IPS-18c (cell line): ENCODE data around the gene WDR86.

Source experiments
- H3K4me3 ChIP-seq: 2 replicates; pipeline ENCODE4 v1.7.0; 2013; ENCODE audit warnings: low read depth, mild to moderate bottlenecking, low read length, moderate library complexity; ENCODE audit not compliant: insufficient read depth
- H3K9me3 ChIP-seq: one replicate; pipeline ENCODE4 v1.6.1; 2013; ENCODE audit warnings: mild to moderate bottlenecking, low read length, moderate library complexity; ENCODE audit not compliant: control insufficient read depth, insufficient read depth

The WDR86 gene

DNA sequence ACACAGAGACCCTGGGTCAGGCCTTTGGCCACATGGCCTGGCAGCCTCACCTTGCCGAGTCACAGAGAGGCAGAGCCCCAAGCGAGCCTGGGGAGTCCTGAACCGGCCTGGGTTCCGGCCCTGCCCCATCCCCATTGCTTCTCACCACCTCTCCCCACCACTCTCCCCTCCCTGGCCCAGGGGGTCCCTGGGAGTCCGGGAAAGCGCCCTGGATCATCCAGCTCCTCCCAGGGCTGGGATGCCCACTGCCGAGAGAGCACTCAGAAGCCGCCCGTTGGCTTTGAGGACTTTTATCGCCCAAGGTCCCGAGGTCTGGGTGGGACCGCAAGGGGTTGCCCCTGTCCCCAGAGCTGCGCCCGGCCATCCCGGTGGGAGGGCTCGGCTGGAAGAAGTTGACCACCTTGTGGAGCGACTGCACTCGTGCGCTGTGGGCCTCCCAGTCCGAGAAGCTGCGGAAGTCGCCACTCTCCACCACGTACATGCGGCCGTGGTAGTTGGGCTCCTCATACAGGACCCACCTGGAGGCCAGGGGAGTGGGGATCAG lies 22.0 kb upstream of the WDR86 start:
- H3K9me3 ChIP-seq, result no peaks in the 10 kb centered on the region
- no peak overlapping the region for H3K4me3 ChIP-seq

DNA sequence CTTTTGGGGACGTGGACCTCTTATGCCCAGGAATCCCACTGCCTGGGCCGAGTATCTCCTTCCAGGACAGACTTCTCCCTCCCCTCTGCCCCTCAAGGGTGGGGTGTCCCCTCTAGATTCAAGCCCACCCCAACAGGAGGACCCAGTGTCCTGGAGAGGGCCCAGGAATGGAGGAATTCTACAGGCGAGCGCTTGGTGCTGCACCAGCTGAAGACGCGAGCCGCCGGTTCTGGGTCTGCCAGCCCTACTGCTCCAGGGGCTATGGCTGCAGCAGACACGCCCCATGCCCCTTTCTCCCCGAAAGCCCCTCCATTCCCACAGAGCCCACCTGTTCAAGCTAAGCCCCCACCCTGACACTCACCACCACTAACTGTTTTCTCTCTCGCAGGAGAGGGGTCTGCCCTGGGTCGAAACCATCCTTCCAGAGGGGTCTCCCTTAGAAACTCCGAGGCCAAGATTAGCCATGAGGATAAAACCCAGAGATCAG lies 21.5 kb upstream of the WDR86 start:
- no peaks in the 10 kb centered on the region for H3K9me3 ChIP-seq
- H3K4me3 ChIP-seq, result no peak overlapping the region

DNA sequence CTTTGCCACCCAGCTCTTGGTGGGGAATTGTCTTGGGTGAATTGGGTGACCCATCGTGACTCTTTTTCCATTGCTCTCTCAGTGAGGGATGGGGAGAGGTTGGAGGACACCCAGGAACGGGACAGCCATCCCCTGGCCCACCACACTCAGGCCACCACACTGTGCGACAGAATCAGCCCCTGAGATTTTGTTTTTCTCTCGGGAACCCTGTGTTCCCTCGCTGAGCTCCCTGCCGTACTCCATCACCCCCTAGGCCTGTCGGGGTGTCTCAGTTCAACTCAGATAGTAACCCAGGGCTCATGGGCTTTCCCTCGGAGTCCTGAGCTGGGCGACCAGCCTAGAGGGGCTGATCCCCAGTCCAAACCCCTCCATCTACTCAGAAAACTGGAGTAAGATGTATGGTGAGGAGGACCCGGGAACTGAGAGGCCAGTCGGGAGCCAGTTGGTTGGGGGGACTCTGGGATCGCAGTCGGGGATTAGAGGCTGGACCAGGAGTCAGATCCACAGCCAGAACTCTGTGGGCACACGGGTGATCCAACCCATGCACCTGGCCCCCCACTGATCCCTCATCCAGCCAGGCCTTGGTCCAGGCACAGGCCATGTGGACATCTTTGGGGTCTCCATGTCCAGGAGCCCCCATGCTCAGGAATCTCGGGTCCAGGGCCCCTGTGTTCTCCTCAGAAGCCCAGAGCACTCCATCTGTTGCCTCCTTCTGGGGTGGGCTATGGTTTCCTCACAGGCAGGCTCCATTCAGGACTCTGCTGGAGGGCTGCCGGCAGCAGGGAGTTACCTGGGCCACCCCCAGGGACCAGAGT lies 20.8 kb upstream of the WDR86 start:
- H3K9me3 ChIP-seq, result no peaks in the 10 kb centered on the region
- no peak overlapping the region for H3K4me3 ChIP-seq

DNA sequence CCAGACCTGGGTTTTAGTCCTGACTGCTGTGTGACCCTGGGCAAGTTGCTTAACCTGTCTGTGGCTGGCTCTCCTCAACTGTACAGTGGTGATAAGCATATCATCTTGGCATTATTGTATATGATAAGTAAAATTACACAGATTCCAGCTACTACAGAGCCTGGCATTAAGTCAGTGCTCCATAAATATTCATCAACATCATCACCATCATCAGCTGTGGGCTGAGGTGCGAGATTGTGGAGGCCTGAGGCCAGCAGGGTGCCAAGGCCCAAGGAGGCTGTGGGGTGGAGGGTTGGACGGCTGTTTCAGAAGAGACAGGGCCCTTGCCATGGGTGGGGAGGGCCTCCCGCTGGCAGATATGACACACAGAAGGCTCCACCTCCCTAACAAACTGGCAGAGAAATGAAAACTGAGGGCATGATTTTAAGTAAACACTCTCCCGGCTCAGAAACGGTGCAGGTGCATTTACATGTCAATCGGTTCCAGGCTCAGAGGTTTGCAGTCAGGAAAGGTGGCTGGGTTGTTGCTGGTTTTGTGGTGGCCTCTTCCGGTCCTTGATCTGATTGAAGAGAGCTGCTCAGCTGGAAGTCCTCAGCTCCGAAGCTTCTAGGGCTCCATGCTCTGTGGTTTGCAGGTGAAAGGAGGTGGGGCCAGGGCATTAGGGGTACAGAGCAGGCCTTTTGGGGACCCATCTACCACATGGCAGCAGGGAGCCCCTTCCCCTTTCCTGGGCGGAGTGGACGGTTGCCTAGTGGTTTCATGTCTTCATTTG lies 19.9 kb upstream of the WDR86 start:
- H3K4me3 ChIP-seq, result no peak overlapping the region
- H3K9me3 ChIP-seq, result no peaks in the 10 kb centered on the region

DNA sequence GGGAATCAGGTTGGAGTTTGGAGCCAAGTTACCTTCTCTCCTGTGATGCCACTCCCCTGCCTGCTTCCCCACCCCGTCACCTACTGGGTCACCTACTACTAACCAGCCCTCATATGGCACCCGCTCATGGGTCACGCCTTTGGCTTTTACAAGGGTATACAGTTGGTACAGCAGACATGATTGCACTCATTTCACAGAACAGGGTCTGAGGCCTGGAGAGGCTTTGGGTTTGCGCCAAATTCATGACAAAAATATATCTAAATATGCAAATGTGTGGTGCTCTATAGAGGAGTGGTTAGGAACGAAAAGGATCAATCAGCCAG lies 19.4 kb upstream of the WDR86 start:
- Histone ChIP-seq H3K9me3 (no peaks in the 10 kb centered on the region), H3K4me3 (no peak overlapping the region)

DNA sequence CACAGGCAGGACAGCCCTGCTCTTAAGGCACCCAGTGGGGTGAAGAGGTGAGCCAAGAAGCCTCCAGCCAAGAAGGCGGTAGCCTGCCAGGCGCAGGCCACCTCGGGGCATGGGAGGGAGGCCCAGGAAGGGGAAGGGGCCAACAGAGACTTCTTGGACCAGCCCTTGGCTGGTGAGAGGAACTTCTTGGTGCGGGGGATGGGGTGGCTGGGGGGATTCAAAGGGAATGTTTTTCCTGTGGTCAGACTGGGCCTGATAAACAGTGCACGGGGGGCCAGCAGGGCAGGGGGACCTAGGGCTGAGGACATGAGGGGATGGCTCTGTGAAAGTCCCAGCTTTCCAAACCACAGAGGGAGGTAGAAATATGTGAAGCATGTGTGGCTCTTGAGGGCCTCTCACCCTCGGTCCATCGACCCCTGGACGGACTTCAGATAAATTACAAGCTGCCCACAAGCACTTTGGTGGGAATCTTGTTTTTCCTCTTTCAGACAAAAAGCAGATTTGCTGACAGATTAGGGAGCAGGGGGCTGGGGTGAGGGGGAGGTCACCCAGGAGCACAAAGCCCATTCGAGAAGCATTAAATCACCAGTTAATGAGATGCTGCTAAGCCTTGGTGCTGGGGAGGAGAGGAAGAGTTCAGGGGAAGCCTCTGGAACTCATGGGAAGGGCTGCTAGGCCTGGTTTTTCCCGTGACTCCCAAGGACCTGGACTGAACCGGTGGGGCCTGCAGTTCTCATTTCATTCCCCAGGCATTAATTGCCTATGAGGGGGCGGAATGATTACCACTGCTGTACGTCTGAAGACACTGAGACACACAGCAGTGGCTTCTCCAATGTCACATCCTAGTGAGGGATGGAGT lies 18.8 kb upstream of the WDR86 start:
- Histone ChIP-seq H3K4me3 (no peak overlapping the region), H3K9me3 (no peaks in the 10 kb centered on the region)

DNA sequence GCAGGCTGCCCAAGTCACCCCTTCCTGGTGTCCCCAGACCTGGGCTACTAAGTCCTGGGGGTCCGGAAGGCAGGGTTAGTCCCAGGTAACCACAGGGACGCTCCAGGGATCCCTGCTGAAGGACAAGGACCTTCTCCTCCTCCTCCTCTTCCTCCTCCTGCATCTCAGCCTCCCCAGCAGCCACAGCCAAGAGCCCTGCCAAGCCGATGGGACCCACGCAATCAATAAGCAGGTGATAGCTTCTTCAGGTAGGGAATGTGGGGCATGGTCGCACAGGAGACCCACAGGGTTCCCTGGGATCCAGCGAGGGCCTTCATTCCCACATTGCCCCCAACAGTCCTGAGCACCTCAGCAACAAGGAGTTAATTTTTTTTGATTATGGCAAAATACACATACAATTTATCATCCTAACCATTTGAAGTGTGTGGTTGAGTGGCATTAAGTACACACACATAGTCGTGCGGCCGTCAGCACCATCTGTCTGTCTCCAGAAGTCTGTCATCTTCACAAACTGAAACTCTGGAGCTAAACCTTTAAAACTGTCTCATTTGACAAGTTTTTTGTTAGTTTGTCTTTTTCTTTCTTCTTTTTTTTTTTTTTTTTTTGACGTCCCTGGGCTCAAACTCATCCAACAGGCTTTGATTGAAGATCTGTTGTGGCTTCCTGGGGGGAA lies 18.0 kb upstream of the WDR86 start:
- H3K4me3 ChIP-seq, result no peak overlapping the region
- no peaks in the 10 kb centered on the region for H3K9me3 ChIP-seq

DNA sequence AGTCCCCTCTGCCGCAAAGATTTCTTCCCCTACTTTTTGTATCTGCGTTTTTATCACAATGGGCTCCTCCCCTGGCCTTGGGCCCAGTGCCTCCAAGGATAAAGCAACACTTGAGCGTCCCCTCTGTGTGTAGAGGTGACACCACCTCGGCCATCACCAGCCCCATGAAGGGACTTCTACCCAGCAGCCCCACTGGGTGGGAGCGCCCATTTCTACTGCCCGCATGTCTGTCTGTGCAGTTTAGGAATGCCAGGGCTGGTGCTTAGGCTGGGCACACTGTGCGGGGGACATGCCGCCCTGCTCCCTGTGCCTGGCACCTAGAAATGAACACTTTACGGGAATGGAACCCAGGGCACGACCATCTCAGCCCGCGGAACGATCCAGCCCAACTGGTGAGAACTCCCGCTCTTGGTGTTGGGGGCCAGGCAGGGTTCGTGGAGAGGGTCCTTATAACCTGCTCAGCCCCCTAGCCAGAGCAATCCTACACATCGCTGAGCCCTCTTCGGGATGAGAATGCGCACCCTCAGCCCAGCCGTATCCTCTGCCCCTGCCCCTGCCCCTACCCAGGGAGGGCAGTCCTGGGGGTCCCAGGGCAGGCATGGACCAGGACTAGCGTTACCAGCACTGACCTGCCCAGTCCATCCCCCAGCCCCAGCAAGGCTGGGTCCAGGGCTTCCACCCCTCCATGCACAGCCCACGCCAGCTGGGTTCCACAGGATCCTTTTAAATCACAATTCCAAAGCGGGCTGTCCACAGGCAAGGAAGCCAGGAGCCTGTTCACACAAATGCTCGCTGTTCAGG lies 17.3 kb upstream of the WDR86 start:
- Histone ChIP-seq H3K4me3 (no peak overlapping the region), H3K9me3 (no peaks in the 10 kb centered on the region)

DNA sequence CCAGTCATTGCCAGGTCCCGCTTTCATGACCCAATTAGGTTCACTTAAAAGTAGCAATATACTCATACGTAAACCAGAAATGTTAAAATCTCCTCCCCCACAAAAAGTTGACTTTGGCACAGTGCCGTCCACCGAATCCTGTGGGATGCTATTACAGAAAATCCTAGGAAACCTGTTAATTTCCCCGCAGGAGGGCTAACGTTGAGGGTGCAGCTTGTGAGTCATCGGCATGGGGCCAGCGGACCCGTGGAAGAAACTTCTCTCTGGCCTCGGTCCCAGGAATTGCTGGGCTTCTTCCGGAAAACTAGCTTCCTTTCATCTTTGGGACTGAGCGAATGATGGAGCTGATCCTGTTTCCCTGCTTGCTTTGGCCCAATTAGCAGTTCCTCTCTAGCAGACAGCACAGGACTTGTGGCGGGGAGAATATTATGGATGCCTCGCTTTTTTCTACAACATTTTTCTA lies 16.6 kb upstream of the WDR86 start:
- Histone ChIP-seq H3K9me3 (no peaks in the 10 kb centered on the region), H3K4me3 (no peak overlapping the region)

DNA sequence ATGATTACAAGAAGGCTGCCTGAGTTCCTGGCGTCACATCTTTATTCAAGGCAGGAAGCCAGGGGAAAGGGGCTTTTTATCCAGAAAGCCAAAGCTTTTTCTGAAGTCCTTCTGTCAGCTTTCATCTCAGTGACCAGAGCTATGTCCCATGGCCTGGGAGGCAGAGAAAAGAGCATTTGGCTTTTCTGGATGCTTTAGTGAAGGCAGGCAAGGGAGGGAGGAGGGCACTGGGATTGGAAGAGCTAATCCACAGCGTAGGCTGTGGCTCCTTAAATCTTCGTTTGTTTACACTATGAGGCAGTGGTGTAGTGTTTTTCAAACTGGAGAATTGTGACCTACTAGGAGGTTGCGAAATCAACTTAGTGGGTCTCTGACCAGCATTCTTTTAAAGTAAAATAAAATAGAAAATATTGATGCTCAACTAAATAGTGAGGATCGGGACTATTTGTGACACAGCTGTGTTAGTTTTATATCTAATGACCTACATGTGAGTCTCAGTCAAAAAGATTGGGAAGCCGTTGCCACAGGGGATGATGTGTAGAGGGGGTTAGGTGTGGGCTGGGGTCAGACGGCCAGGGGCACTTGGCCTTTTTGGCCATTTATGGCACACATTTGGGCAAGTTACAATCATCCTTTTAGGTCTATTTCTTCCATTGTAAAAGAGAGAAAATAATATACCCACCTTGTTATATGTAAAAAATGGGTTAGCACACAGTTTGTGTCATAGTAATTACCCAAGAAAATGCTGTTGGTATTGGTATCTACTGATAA lies 16.0 kb upstream of the WDR86 start:
- Histone ChIP-seq H3K4me3 (no peak overlapping the region), H3K9me3 (no peaks in the 10 kb centered on the region)

DNA sequence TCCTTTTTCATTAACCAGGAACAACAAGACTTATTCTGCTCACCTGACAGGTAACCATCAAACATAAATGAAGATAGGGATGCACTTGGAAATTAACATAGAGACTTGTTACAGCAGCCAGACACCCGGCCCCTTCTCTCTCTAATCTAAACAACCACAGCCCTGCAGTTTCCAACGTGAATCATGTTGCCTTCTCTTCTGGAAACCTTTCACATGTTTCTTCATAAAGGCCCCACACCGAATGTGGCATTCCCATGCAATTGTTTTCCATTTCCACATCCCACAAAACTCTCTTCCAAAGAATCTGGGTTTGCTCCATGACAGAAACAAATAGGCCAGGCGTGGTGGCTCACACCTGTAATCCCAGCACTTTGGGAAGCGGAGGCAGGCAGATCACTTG lies 15.0 kb upstream of the WDR86 start:
- no peaks in the 10 kb centered on the region for H3K9me3 ChIP-seq
- no peak overlapping the region for H3K4me3 ChIP-seq

DNA sequence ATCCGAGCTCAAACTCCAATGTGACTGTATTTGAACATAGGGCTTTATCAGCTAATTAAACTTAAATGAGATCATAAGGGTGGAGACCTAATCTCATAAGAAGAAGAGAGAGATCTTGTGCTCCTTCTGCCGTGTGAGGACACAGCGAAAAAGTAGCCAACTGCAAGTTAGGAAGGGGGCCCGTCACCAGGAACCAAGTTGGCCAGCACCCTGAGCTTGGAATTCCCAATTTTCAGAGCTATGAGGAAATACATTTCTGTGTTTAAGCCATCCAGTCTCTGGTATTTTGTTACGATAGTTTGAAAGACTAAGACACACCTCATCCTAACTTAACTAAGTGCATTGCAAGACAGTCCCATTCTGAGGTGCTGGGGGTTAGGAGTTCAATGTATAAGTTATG lies 14.1 kb upstream of the WDR86 start:
- Histone ChIP-seq H3K4me3 (no peak overlapping the region), H3K9me3 (no peaks in the 10 kb centered on the region)

DNA sequence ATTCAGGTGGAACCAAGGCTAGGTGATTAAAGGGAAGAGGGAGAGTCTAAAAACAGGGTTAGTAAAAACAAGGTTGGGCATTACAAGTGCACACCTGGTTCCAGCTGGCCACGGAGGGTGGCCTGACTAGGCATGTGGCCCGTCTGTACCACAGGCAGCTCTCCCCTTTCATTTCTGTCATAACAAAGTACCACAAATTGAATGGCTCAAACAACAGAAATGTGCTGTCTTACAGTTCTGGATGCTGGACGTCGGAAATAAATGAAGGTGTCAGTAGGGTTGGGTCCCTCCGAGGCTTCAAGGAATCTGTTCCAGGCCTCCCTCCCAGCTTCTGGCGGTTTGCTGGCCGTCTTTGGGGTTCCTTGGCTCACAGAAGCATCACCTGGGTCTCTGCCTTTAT lies 13.4 kb upstream of the WDR86 start:
- Histone ChIP-seq H3K4me3 (no peak overlapping the region), H3K9me3 (no peaks in the 10 kb centered on the region)

DNA sequence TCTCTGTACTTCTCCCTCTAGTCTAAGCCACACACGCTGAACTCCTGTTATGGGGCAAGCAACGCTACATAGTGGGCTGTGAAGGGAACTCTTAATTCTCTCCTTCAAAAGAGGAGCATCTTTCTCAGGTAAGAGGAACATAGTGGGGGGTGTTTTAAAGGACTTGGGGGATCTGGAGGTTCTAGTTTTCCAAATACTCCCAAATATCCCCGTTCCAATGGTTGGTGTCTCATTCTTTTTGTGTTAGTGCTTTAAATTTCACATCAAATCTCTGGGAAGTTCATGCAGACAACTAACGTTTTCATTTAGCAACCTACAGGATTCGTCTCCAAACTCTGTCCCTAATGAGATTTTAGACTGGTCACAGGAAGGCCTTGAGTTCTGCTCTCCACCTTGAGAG lies 12.4 kb upstream of the WDR86 start:
- no peak overlapping the region for H3K4me3 ChIP-seq
- no peaks in the 10 kb centered on the region for H3K9me3 ChIP-seq

DNA sequence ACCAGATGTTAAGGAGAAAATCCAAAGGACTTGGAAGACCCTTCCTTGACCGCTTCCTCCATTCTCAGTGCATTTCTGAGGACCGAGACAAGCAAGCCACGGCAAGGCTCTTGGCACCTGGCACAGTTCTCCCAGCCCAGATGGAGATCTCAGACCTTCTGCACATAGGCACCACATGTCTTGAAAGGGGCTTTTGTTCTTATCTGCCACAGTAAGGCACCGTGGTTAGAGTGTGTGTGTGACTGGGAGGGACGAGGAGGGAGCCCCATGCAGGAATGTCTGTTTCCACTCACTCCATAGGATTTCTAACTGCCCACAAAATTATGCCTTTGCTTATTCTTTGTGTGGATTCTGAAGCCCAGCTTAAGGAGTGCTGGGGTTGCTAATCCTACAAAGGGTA lies 10.3 kb upstream of the WDR86 start:
- no peak overlapping the region for H3K4me3 ChIP-seq
- no peaks in the 10 kb centered on the region for H3K9me3 ChIP-seq

DNA sequence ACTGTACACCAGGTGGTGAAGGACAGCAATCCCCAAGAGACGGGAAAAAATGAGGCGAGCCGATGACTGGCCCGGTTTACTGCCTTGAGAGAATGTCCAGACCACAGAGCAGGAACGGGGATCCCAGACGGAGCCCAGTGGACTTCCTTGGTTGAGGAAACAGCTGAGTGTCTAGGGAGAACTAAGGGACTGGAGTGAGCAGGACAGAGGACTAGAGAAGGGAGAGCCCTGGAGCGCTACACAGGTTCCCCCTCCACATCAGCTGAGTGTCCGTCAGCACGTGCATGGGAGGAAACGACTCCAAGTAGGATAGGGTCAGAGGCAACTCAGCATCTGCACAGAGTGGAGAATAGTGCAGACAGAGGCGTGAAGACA lies 7.1 kb upstream of the WDR86 start:
- no peaks in the 10 kb centered on the region for H3K9me3 ChIP-seq
- no peak overlapping the region for H3K4me3 ChIP-seq
